Middle frontal gyrus (tissue), 1 donor: ENCODE measurements around the gene CCDC39.

Experiments
- DNase-seq: peaks from one replicate; pipeline ENCODE4 v3.0.0-alpha.2; 2015; ENCODE audit warnings: low spot score; ENCODE audit errors: extremely low spot score

Gene CCDC39

GRCh38 chr3:180679178-180680096 lies at the start of gene CCDC39:
Gene CCDC39 (minus strand): TSS chr3:180679489. CDS start chr3:180679380, 109 bp downstream.
- DNase-seq: peak; percentile 25

GRCh38 chr3:180720012-180720411 lies 40.7 kb upstream of the CCDC39 start:
- no peak for DNase-seq

- DNase-seq: no peak
Observed at GRCh38 chr3:180707896-180708295, 28.6 kb upstream of the CCDC39 start.

- DNase-seq: no peak
Observed at GRCh38 chr3:180705619-180706018, 26.3 kb upstream of the CCDC39 start.

- DNase-seq: no peak
Observed at GRCh38 chr3:180704532-180704931, 25.2 kb upstream of the CCDC39 start.

GRCh38 chr3:180700941-180701340 lies 21.7 kb upstream of the CCDC39 start:
- no peak for DNase-seq

- no peak for DNase-seq
Observed at GRCh38 chr3:180698760-180699270, 19.5 kb upstream of the CCDC39 start.

- DNase-seq: no peak
Observed at GRCh38 chr3:180694321-180694720, 15.0 kb upstream of the CCDC39 start.

- DNase-seq: no peak
Observed at GRCh38 chr3:180693656-180694055, 14.4 kb upstream of the CCDC39 start.

GRCh38 chr3:180690061-180690460 lies 10.8 kb upstream of the CCDC39 start:
- no peak for DNase-seq

GRCh38 chr3:180684807-180685206 lies 5.5 kb upstream of the CCDC39 start:
- no peak for DNase-seq

GRCh38 chr3:180683816-180684215 lies 4.5 kb upstream of the CCDC39 start:
- DNase-seq: no peak

- DNase-seq: no peak
Observed at GRCh38 chr3:180680097-180680430, 775 bp upstream of the CCDC39 start.

- DNase-seq: no peak
Observed at GRCh38 chr3:180678231-180678630, 1.1 kb downstream of the CCDC39 start.

GRCh38 chr3:180661444-180661843 lies 17.8 kb downstream of the CCDC39 start:
- no peak for DNase-seq

GRCh38 chr3:180657094-180657493 lies 22.2 kb downstream of the CCDC39 start:
- no peak for DNase-seq

GRCh38 chr3:180656406-180656805 lies 22.9 kb downstream of the CCDC39 start:
- no peak for DNase-seq

- DNase-seq: no peak
Observed at GRCh38 chr3:180646187-180646790, 33.0 kb downstream of the CCDC39 start.

GRCh38 chr3:180640987-180641386 lies 38.3 kb downstream of the CCDC39 start:
- DNase-seq: no peak

GRCh38 chr3:180633722-180634121 lies 45.6 kb downstream of the CCDC39 start:
- DNase-seq: no peak

GRCh38 chr3:180631317-180631716 lies 48.0 kb downstream of the CCDC39 start:
- no peak for DNase-seq

GRCh38 chr3:180630371-180630770 lies 48.9 kb downstream of the CCDC39 start:
- no peak for DNase-seq

GRCh38 chr3:180626844-180627243 lies 52.4 kb downstream of the CCDC39 start:
- DNase-seq: no peak
